GM21576 (cell line): ENCODE data around the gene MDM1.

ENCODE experiments used
- ATAC-seq: cut with Tn5 transposase; IDR thresholded peaks from one replicate; pipeline ENCODE4 v1.9.1; 2021; ENCODE audit warnings: mild to moderate bottlenecking, moderate library complexity; ENCODE audit not compliant: unreplicated experiment

Gene MDM1

GRCh38 chr12:68321140-68321539 is 11.0 kb downstream of the MDM1 start:
- no peak for ATAC-seq

GRCh38 chr12:68319988-68320623 is 12.1 kb downstream of the MDM1 start:
- no peak for ATAC-seq

- ATAC-seq, result no peak
Measured at GRCh38 chr12:68317047-68317667, 15.0 kb downstream of the MDM1 start.

- no peak for ATAC-seq
Measured at GRCh38 chr12:68310370-68310769, 21.8 kb downstream of the MDM1 start.

- ATAC-seq, result peak; percentile 45
Measured at GRCh38 chr12:68306564-68306963, 25.6 kb downstream of the MDM1 start.

- ATAC-seq, result no peak
Measured at GRCh38 chr12:68305278-68305677, 26.9 kb downstream of the MDM1 start.

- ATAC-seq, result no peak
Measured at GRCh38 chr12:68304626-68305025, 27.5 kb downstream of the MDM1 start.

- no peak for ATAC-seq
Measured at GRCh38 chr12:68303850-68304249, 28.3 kb downstream of the MDM1 start.

GRCh38 chr12:68297929-68298328 is 34.2 kb downstream of the MDM1 start:
- no peak for ATAC-seq

GRCh38 chr12:68294251-68294650 is 37.9 kb downstream of the MDM1 start:
- no peak for ATAC-seq

GRCh38 chr12:68293347-68293746 is 38.8 kb downstream of the MDM1 start:
- ATAC-seq, result no peak

- no peak for ATAC-seq
Measured at GRCh38 chr12:68292151-68292943, 39.8 kb downstream of the MDM1 start.

GRCh38 chr12:68291396-68292036 is 40.6 kb downstream of the MDM1 start:
- ATAC-seq, result no peak

- peak; percentile 99 for ATAC-seq
Measured at GRCh38 chr12:68290126-68290525, 42.0 kb downstream of the MDM1 start.

GRCh38 chr12:68287106-68287505 is 45.1 kb downstream of the MDM1 start:
- ATAC-seq, result no peak

- no peak for ATAC-seq
Measured at GRCh38 chr12:68286396-68286795, 45.8 kb downstream of the MDM1 start.

- ATAC-seq, result no peak
Measured at GRCh38 chr12:68285541-68285940, 46.6 kb downstream of the MDM1 start.

- ATAC-seq, result no peak
Measured at GRCh38 chr12:68281322-68282077, 50.7 kb downstream of the MDM1 start.

- no peak for ATAC-seq
Measured at GRCh38 chr12:68280240-68280639, 51.9 kb downstream of the MDM1 start.

GRCh38 chr12:68279227-68280054 is 52.7 kb downstream of the MDM1 start:
- no peak for ATAC-seq
